PC-3 (cell line): ENCODE results near the gene ADAMTS16. TPM values are rescaled to one million over a fixed set of nuclear protein-coding genes. Genes with fewer than 3 reads are reported as not detected.

Source experiments
- ATAC-seq: fragments of 200-7000 bp; cut with Tn5 transposase; 2 replicates; pipeline ENCODE4 v1.9.1; 2020; ENCODE audit warnings: mild to moderate bottlenecking, moderate library complexity
- BruUV-seq: library from RNA; stranded (reverse); fragments of 400-500 nt; replicated peaks from 2 replicates; lab custom pipeline; 2021; lab: Mats Ljungman, UMichigan
- CTCF ChIA-PET: fragments of 300-600 bp; sonication (Branson Sonifier 250); formaldehyde crosslinking; loops from one replicate; lab custom pipeline; 2022; ENCODE audit warnings: antibody characterized with exemption; lab: Charles Lee
- POLR2A ChIA-PET: fragments of 300-600 bp; sonication (Branson Sonifier 250); formaldehyde crosslinking; loops from one replicate; lab custom pipeline; 2022; ENCODE audit warnings: antibody characterized with exemption; ENCODE audit not compliant: unreplicated experiment; lab: Charles Lee
- DNase-seq: peaks from one replicate; pipeline ENCODE4 v3.0.0-alpha.2; 2015
- H2AFZ ChIP-seq: fragments of 300-600 bp; sonication (generic); 2 replicates; pipeline ENCODE4 v1.6.0; 2016; ENCODE audit warnings: antibody characterized with exemption, low read length
- H3F3A ChIP-seq: fragments of 300-600 bp; sonication (generic); one replicate; pipeline ENCODE4 v1.6.0; 2017; ENCODE audit warnings: antibody characterized with exemption, low read length, control low read depth, mild to moderate bottlenecking; ENCODE audit not compliant: unreplicated experiment
- H3K27ac ChIP-seq: fragments of 300-600 bp; sonication (generic); 2 replicates; pipeline ENCODE4 v1.5.1; 2016; ENCODE audit warnings: mild to moderate bottlenecking, low read length
- H3K27me3 ChIP-seq: fragments of 300-600 bp; sonication (generic); 2 replicates; pipeline ENCODE4 v1.6.1; 2016; ENCODE audit warnings: low read length, mixed read lengths
- H3K36me3 ChIP-seq: fragments of 300-600 bp; sonication (generic); 2 replicates; pipeline ENCODE4 v1.6.1; 2016; ENCODE audit warnings: low read depth, mixed run types, low read length, mixed read lengths
- H3K4me1 ChIP-seq: fragments of 300-600 bp; sonication (generic); 2 replicates; pipeline ENCODE4 v1.5.1; 2016; ENCODE audit warnings: low read length; ENCODE audit not compliant: insufficient read depth
- H3K4me2 ChIP-seq: fragments of 300-600 bp; sonication (generic); 2 replicates; pipeline ENCODE4 v1.6.0; 2016; ENCODE audit warnings: low read length
- H3K4me3 ChIP-seq: fragments of 300-600 bp; sonication (generic); 2 replicates; pipeline ENCODE4 v1.5.1; 2016; ENCODE audit warnings: mild to moderate bottlenecking, low read length, mixed read lengths
- H3K79me2 ChIP-seq: fragments of 300-600 bp; sonication (generic); 2 replicates; pipeline ENCODE4 v1.6.1; 2017; ENCODE audit warnings: low read length, mixed read lengths
- H3K9ac ChIP-seq: fragments of 300-600 bp; sonication (generic); 2 replicates; pipeline ENCODE4 v1.6.0; 2016; ENCODE audit warnings: mild to moderate bottlenecking, low read length
- H3K9me2 ChIP-seq: fragments of 300-600 bp; sonication (generic); replicated peaks from 2 replicates; pipeline ENCODE4 v1.6.1; 2016; ENCODE audit warnings: mixed run types, low read length, mixed read lengths
- H3K9me3 ChIP-seq: fragments of 300-600 bp; sonication (generic); 2 replicates; pipeline ENCODE4 v1.6.1; 2016; ENCODE audit warnings: low read length, mixed read lengths
- H4K20me1 ChIP-seq: fragments of 300-600 bp; sonication (generic); 2 replicates; pipeline ENCODE4 v1.6.1; 2016; ENCODE audit warnings: low read length, mixed read lengths
- CTCF ChIP-seq: fragments of 300-600 bp; sonication (generic); conservative IDR thresholded peaks from 2 replicates; pipeline ENCODE4 v1.5.1; 2017; ENCODE audit warnings: antibody characterized with exemption, low read depth, mild to moderate bottlenecking, low read length
- EZH2 ChIP-seq: fragments of 300-600 bp; sonication (generic); IDR thresholded peaks from one replicate; pipeline ENCODE4 v1.6.1; 2017; ENCODE audit warnings: antibody characterized with exemption, mild to moderate bottlenecking, low read length; ENCODE audit not compliant: unreplicated experiment
- EZH2phosphoT487 ChIP-seq: fragments of 300-600 bp; sonication (generic); IDR thresholded peaks from 2 replicates; pipeline ENCODE4 v1.6.1; 2018; ENCODE audit warnings: mild to moderate bottlenecking, antibody characterized with exemption, low read length, borderline replicate concordance
- intact Hi-C: fragments of 100-400 bp; cut with micrococcal nuclease; formaldehyde crosslinking; loops from 2 replicates; pipeline ENCODE4 v1.9.0; 2023
- total RNA-seq: library from RNA; depleted of rRNA; stranded (reverse); fragments of >200 nt; gene quantifications from 2 replicates; pipeline ENCODE4 v1.2.3, GENCODE V29; 2014

ADAMTS16 gene
- total RNA-seq, 1 experiment from 2014 or later = 1.7 TPM

GRCh38 chr5:5179079-5179478 lies 38.9 kb downstream of the ADAMTS16 start:
- CTCF ChIA-PET = no interaction called here

GRCh38 chr5:5179597-5179996 lies 39.5 kb downstream of the ADAMTS16 start:
- no peak for ATAC-seq
- ChIA-PET CTCF (no interaction called here), POLR2A (no interaction called here)
- no peak for TF ChIP-seq EZH2phosphoT487
- no peak for TF ChIP-seq CTCF
- no peak for TF ChIP-seq EZH2
- Histone ChIP-seq H3F3A (no peaks in the 10 kb centered on the region), H3K9me2 (no peaks in the 10 kb centered on the region), H2AFZ (no peak overlapping the region), H3K9ac (no peak overlapping the region), H3K4me1 (no peaks in the 10 kb centered on the region), H3K9me3 (no peaks in the 10 kb centered on the region), H3K79me2 (no peaks in the 10 kb centered on the region), H3K36me3 (no peaks in the 10 kb centered on the region), H3K27ac (no peak overlapping the region), H3K27me3 (no peaks in the 10 kb centered on the region), H4K20me1 (no peaks in the 10 kb centered on the region), H3K4me2 (no peak overlapping the region), H3K4me3 (no peak overlapping the region)
- no peak for DNase-seq
- intact Hi-C loops = no loop called here
- BruUV-seq = no TSS peak

More at GRCh38 chr5:5179079-5179478, 38.9 kb downstream of the ADAMTS16 start:
- Histone ChIP-seq H3K9me2 (no peaks in the 10 kb centered on the region), H3K79me2 (no peaks in the 10 kb centered on the region), H3K9ac (no peak overlapping the region), H3K36me3 (no peaks in the 10 kb centered on the region), H3K4me1 (no peaks in the 10 kb centered on the region), H3K4me3 (no peak overlapping the region), H2AFZ (no peak overlapping the region), H3K27ac (no peak overlapping the region), H3K4me2 (no peak overlapping the region), H3F3A (no peaks in the 10 kb centered on the region), H3K9me3 (no peaks in the 10 kb centered on the region), H3K27me3 (no peaks in the 10 kb centered on the region), H4K20me1 (no peaks in the 10 kb centered on the region)
- ATAC-seq = no peak
- peak; percentile 15 for DNase-seq
- TF ChIP-seq EZH2 (no peak), EZH2phosphoT487 (no peak), CTCF (no peak)
- POLR2A ChIA-PET = no interaction called here
- no TSS peak for BruUV-seq
- intact Hi-C loops = no loop called here

GRCh38 chr5:5181650-5182324 lies 41.7 kb downstream of the ADAMTS16 start:
- TF ChIP-seq CTCF (no peak), EZH2phosphoT487 (no peak), EZH2 (no peak)

More at GRCh38 chr5:5181650-5182324, 41.7 kb downstream of the ADAMTS16 start:
- Histone ChIP-seq H3K4me2 (no peak overlapping the region), H3K79me2 (no peaks in the 10 kb centered on the region), H3K27me3 (no peaks in the 10 kb centered on the region), H3K9me2 (no peaks in the 10 kb centered on the region), H3K27ac (no peak overlapping the region), H3K9me3 (no peaks in the 10 kb centered on the region), H4K20me1 (no peaks in the 10 kb centered on the region), H3K36me3 (no peaks in the 10 kb centered on the region), H3F3A (no peaks in the 10 kb centered on the region), H3K4me3 (no peak overlapping the region), H3K9ac (no peak overlapping the region), H3K4me1 (no peaks in the 10 kb centered on the region), H2AFZ (no peak overlapping the region)
- POLR2A ChIA-PET = no interaction called here
- DNase-seq (no peak), ATAC-seq (no peak)
- BruUV-seq = no TSS peak
- intact Hi-C loops = no loop called here
- CTCF ChIA-PET = no interaction called here
